IMR-90 (cell line): ENCODE measurements around the gene CFAP97D2. TPM values are rescaled to one million over a fixed set of nuclear protein-coding genes. Genes with fewer than 3 reads are reported as not detected.
"Not testable (repeated sequence)": the region's sequence is repeated elsewhere in the genome, so short reads cannot be mapped to it uniquely, and the experiment has no call there.

Experiments
- ATAC-seq: fragments of 200-7000 bp; cut with Tn5 transposase; 2 replicates; pipeline ENCODE4 v1.9.1; 2020; ENCODE audit warnings: low read depth, mild to moderate bottlenecking, moderate library complexity
- BruUV-seq: library from RNA; stranded (reverse); fragments of 400-500 nt; replicated peaks from 2 replicates; lab custom pipeline; 2021; lab: Mats Ljungman, UMichigan
- CTCF ChIA-PET: fragments of 300-600 bp; formaldehyde crosslinking; extraction: SDS; loops from one replicate; lab custom pipeline; 2021; ENCODE audit warnings: antibody characterized with exemption; lab: Yijun Ruan, JAX
- POLR2A ChIA-PET: fragments of 300-600 bp; sonication (Branson Sonifier 250); formaldehyde crosslinking; loops from one replicate; lab custom pipeline; 2022; ENCODE audit warnings: antibody characterized with exemption; ENCODE audit not compliant: unreplicated experiment; lab: Charles Lee
- DNase-seq: peaks from one replicate; pipeline ENCODE4 v3.0.0; 2013
- H2AFZ ChIP-seq: replicated peaks from 2 replicates; pipeline ENCODE3; 2013; ENCODE audit warnings: low read length, mild to moderate bottlenecking; ENCODE audit not compliant: poor library complexity
- H2AK5ac ChIP-seq: 2 replicates; pipeline ENCODE4 v1.6.1; 2013; ENCODE audit warnings: low read depth, low read length, inconsistent platforms
- H2AK9ac ChIP-seq: replicated peaks from 2 replicates; pipeline ENCODE3; 2013; ENCODE audit warnings: mild to moderate bottlenecking, low read depth, low read length, moderate library complexity; ENCODE audit not compliant: poor library complexity
- H2BK120ac ChIP-seq: 2 replicates; pipeline ENCODE4 v1.6.1; 2013; ENCODE audit warnings: low read depth, low read length, inconsistent platforms
- H2BK15ac ChIP-seq: 3 replicates; pipeline ENCODE4 v1.6.1; 2013; ENCODE audit warnings: low read depth, low read length, inconsistent platforms
- H2BK20ac ChIP-seq: 2 replicates; pipeline ENCODE4 v1.6.1; 2013; ENCODE audit warnings: low read depth, mild to moderate bottlenecking, inconsistent platforms, low read length, moderate library complexity
- H2BK5ac ChIP-seq: 2 replicates; pipeline ENCODE4 v1.6.1; 2013; ENCODE audit warnings: mild to moderate bottlenecking, low read depth, low read length, inconsistent platforms; ENCODE audit not compliant: poor library complexity, severe bottlenecking
- H3K14ac ChIP-seq: replicated peaks from 2 replicates; pipeline ENCODE4 v1.6.1; 2013; ENCODE audit warnings: low read depth, low read length, inconsistent platforms
- H3K18ac ChIP-seq: 2 replicates; pipeline ENCODE4 v1.6.1; 2013; ENCODE audit warnings: low read depth, low read length, control low read depth
- H3K23ac ChIP-seq: 2 replicates; pipeline ENCODE4 v1.6.1; 2013; ENCODE audit warnings: low read depth, low read length, inconsistent platforms
- H3K27ac ChIP-seq: 2 replicates; pipeline ENCODE4 v1.5.1; 2013; ENCODE audit warnings: mild to moderate bottlenecking, control low read depth, low read length; ENCODE audit not compliant: insufficient read depth
- H3K27me3 ChIP-seq: 2 replicates; pipeline ENCODE4 v1.6.1; 2013; ENCODE audit warnings: low read length; ENCODE audit not compliant: control insufficient read depth, insufficient read depth
- H3K36me3 ChIP-seq: 2 replicates; pipeline ENCODE4 v1.6.1; 2013; ENCODE audit warnings: low read length, mixed read lengths; ENCODE audit not compliant: control insufficient read depth, insufficient read depth
- H3K4ac ChIP-seq: 2 replicates; pipeline ENCODE4 v1.6.1; 2013; ENCODE audit warnings: low read depth, low read length, inconsistent platforms
- H3K4me1 ChIP-seq: 2 replicates; pipeline ENCODE4 v1.6.1; 2013; ENCODE audit warnings: low read length, mixed read lengths; ENCODE audit not compliant: control insufficient read depth, insufficient read depth
- H3K4me2 ChIP-seq: 2 replicates; pipeline ENCODE4 v1.6.1; 2013; ENCODE audit warnings: low read depth, mild to moderate bottlenecking, control low read depth, low read length, moderate library complexity
- H3K4me3 ChIP-seq: 2 replicates; pipeline ENCODE4 v1.5.1; 2013; ENCODE audit warnings: low read depth, mild to moderate bottlenecking, control low read depth, low read length, moderate library complexity; ENCODE audit not compliant: insufficient read depth
- H3K56ac ChIP-seq: 2 replicates; pipeline ENCODE4 v1.6.1; 2013; ENCODE audit warnings: low read length, inconsistent platforms; ENCODE audit not compliant: insufficient read depth; ENCODE audit errors: extremely low read depth
- H3K79me1 ChIP-seq, 2 experiments: 2 replicates each; pipeline ENCODE4 v1.6.1; 2013; ENCODE audit warnings: low read length in 2 of 2, inconsistent platforms in 1 of 2, low read depth in 1 of 2
- H3K9ac ChIP-seq: 2 replicates; pipeline ENCODE4 v1.6.1; 2013; ENCODE audit warnings: low read depth, low read length, control low read depth
- H3K9me1 ChIP-seq: 2 replicates; pipeline ENCODE4 v1.6.1; 2013; ENCODE audit warnings: low read length, inconsistent platforms; ENCODE audit not compliant: insufficient read depth
- H3K9me3 ChIP-seq: 2 replicates; pipeline ENCODE4 v1.6.1; 2013; ENCODE audit warnings: low read length; ENCODE audit not compliant: control insufficient read depth, insufficient read depth
- H4K20me1 ChIP-seq: 2 replicates; pipeline ENCODE4 v1.6.1; 2013; ENCODE audit warnings: low read length, inconsistent platforms; ENCODE audit not compliant: insufficient read depth
- H4K5ac ChIP-seq: 2 replicates; pipeline ENCODE4 v1.6.1; 2013; ENCODE audit warnings: mild to moderate bottlenecking, low read depth, low read length, control low read depth
- H4K8ac ChIP-seq, 2 experiments: 2 replicates each; pipeline ENCODE4 v1.6.1; 2013; ENCODE audit warnings: low read depth in 2 of 2, low read length in 2 of 2, control low read depth in 1 of 2, inconsistent platforms in 1 of 2
- H4K91ac ChIP-seq: 2 replicates; pipeline ENCODE4 v1.6.1; 2013; ENCODE audit warnings: low read depth, low read length, inconsistent platforms; ENCODE audit not compliant: insufficient read depth
- BHLHE40 ChIP-seq: fragments of 150-350 bp; IDR thresholded peaks from 2 replicates; pipeline ENCODE4 v1.6.1; 2016; ENCODE audit warnings: mild to moderate bottlenecking, low read depth, low read length
- MAFK ChIP-seq: IDR thresholded peaks from 2 replicates; pipeline ENCODE4 v1.6.1; 2012; ENCODE audit warnings: low read depth, low read length, improper control_type of control experiment
- MXI1 ChIP-seq: IDR thresholded peaks from 2 replicates; pipeline ENCODE4 v1.6.1; 2012; ENCODE audit warnings: low read depth, mild to moderate bottlenecking, low read length, moderate library complexity, borderline replicate concordance
- NFE2L2 ChIP-seq: fragments of 150-350 bp; IDR thresholded peaks from 2 replicates; pipeline ENCODE4 v1.6.1; 2016; ENCODE audit warnings: low read depth, mild to moderate bottlenecking, low read length
- RFX5 ChIP-seq: IDR thresholded peaks from 2 replicates; pipeline ENCODE4 v1.8.0; 2012; ENCODE audit warnings: low read depth, mild to moderate bottlenecking, low read length, moderate library complexity
- SMC3 ChIP-seq: fragments of 150-350 bp; IDR thresholded peaks from 2 replicates; pipeline ENCODE4 v1.6.1; 2016; ENCODE audit warnings: low read depth, mild to moderate bottlenecking, antibody characterized with exemption, low read length, moderate library complexity
- WGBS, 2 experiments: methylation state at CpG; one replicate each; pipeline versions ENCODE4 v1.1.5 to v1.1.7; 2013; ENCODE audit warnings: missing lambda C conversion rate in 2 of 2; ENCODE audit not compliant: insufficient read length in 1 of 2; ENCODE audit errors: extremely low coverage in 2 of 2; 5-methylcytosine and 5-hydroxymethylcytosine counted together
- dilution Hi-C: fragments of 300-500 bp; cut with HindIII; formaldehyde crosslinking; loops from one replicate; pipeline ENCODE4 v1.14.3; 2018; ENCODE audit warnings: low sequenced_read_pairs; ENCODE audit not compliant: unreplicated experiment
- in situ Hi-C: fragments of 300-500 bp; cut with MboI; formaldehyde crosslinking; loops from 3 replicates; pipeline ENCODE4 v1.14.3; 2019; ENCODE audit warnings: low sequenced_read_pairs, inconsistent platforms, mixed read lengths
- intact Hi-C: fragments of 100-400 bp; cut with micrococcal nuclease; formaldehyde crosslinking; loops from 2 replicates; pipeline ENCODE4 v1.10.0; 2022
- polyA plus RNA-seq, 3 experiments: library from polyadenylated mRNA; depleted of rRNA; stranded (reverse); fragments of >200 nt; gene quantifications; 2 replicates each; pipeline ENCODE4 v1.2.3, GENCODE V29; 2012; ENCODE audit warnings: low replicate concordance in 1 of 3
- total RNA-seq: library from RNA; depleted of rRNA; stranded (reverse); fragments of >200 nt; gene quantifications from 2 replicates; pipeline ENCODE4 v1.2.3, GENCODE V29; 2012
- TF ChIP-seq, protein P1 (sequence below): fragments of 150-350 bp; IDR thresholded peaks from 2 replicates; pipeline ENCODE4 v1.6.1; 2017; ENCODE audit warnings: mild to moderate bottlenecking, antibody characterized with exemption, low read length, low read depth

The CFAP97D2 gene
- total and polyA plus RNA-seq, 2 of the 4 experiments (the other 2 are of a cell fraction): not detected

DNA sequence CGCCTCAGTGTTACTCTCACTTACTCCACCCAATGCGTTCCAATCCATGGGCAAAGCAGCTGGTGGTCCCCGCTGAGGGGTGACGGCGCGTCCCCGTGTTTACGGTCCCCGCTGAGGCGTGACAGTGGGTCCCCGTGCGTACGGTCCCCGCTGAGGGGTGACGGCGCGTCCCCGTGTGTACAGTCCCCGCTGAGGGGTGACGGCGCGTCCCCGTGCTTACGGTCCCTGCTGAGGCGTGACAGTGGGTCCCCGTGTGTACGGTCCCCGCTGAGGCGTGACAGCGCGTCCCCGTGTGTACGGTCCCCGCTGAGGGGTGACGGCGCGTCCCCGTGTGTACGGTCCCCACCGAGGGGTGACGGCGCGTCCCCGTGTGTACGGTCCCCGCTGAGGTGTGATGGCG, 19.5 kb downstream of the CFAP97D2 start:
- intact Hi-C loops (no loop called here), dilution Hi-C loops (no loop called here), in situ Hi-C loops (no loop called here)
- no peaks in the 10 kb centered on the region for H3K9me3 ChIP-seq
- 96% methylated on average over 17 of the region's 47 CpGs; no CpG with 5 or more reads in 1 of the 2 experiments for WGBS, 2 experiments
- H3K79me1 ChIP-seq: no peaks in the 10 kb centered on the region
- H3K27me3 ChIP-seq: peaks cover 46% of the 10 kb centered on the region
- no peak overlapping the region for H3K18ac ChIP-seq
- H3K36me3 ChIP-seq: no peaks in the 10 kb centered on the region
- no TSS peak for BruUV-seq
- no peak overlapping the region for H3K9ac ChIP-seq
- POLR2A ChIA-PET: no interaction called here
- TF ChIP-seq MAFK (no peak), SMC3 (no peak), BHLHE40 (no peak), MXI1 (no peak), NFE2L2 (no peak), RFX5 (no peak)
- TF ChIP-seq, protein P1, sequence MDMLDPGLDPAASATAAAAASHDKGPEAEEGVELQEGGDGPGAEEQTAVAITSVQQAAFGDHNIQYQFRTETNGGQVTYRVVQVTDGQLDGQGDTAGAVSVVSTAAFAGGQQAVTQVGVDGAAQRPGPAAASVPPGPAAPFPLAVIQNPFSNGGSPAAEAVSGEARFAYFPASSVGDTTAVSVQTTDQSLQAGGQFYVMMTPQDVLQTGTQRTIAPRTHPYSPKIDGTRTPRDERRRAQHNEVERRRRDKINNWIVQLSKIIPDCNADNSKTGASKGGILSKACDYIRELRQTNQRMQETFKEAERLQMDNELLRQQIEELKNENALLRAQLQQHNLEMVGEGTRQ: no peak
- CTCF ChIA-PET: no interaction called here
- H4K91ac ChIP-seq: no peak overlapping the region
- H4K20me1 ChIP-seq: no peaks in the 10 kb centered on the region
- H3K56ac ChIP-seq: no peak overlapping the region
- no peak overlapping the region for H3K27ac ChIP-seq
- no peak overlapping the region for H3K4me2 ChIP-seq
- no peak overlapping the region for H2BK120ac ChIP-seq
- no peak overlapping the region for H2AFZ ChIP-seq
- no peak overlapping the region for H2AK9ac ChIP-seq
- H4K8ac ChIP-seq: no peak overlapping the region
- DNase-seq (no peak), ATAC-seq (no peak)
- H2BK5ac ChIP-seq: no peak overlapping the region
- no peak overlapping the region for H3K4ac ChIP-seq
- 0 out of 2 replicates have a peak, but pooled peaks cover 2% of the 10 kb centered on the region for H3K9me1 ChIP-seq
- H4K5ac ChIP-seq: no peak overlapping the region
- H3K14ac ChIP-seq: no peak overlapping the region
- H2BK20ac ChIP-seq: no peak overlapping the region
- H3K4me1 ChIP-seq: no peaks in the 10 kb centered on the region
- H2AK5ac ChIP-seq: no peak overlapping the region; the same call in 1 of the 2 replicates
- H2BK15ac ChIP-seq: no peak overlapping the region
- no peak overlapping the region for H3K4me3 ChIP-seq
- no peak overlapping the region for H3K23ac ChIP-seq

DNA sequence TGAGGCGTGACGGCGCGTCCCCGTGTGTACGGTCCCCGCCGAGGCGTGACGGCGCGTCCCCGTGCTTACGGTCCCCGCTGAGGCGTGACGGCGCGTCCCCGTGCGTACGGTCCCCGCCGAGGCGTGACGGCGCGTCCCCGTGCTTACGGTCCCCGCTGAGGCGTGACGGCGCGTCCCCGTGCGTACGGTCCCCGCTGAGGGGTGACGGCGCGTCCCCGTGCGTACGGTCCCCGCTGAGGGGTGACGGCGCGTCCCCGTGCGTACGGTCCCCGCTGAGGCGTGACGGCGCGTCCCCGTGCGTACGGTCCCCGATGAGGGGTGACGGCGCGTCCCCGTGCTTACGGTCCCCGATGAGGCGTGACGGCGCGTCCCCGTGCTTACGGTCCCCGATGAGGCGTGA, 20.5 kb downstream of the CFAP97D2 start:
- H2AFZ ChIP-seq, H2BK5ac ChIP-seq, H3K56ac ChIP-seq, H4K91ac ChIP-seq, H4K20me1 ChIP-seq, H3K9me1 ChIP-seq, DNase-seq, in situ Hi-C loops, H3K4me2 ChIP-seq, H3K4ac ChIP-seq, H3K9me3 ChIP-seq, CTCF ChIA-PET, H3K14ac ChIP-seq, H4K8ac ChIP-seq, H2BK20ac ChIP-seq, H3K27ac ChIP-seq, BruUV-seq, dilution Hi-C loops, H3K4me3 ChIP-seq, H3K4me1 ChIP-seq, ATAC-seq, H2AK5ac ChIP-seq, POLR2A ChIA-PET, intact Hi-C loops, H2BK15ac ChIP-seq, H2BK120ac ChIP-seq, H3K36me3 ChIP-seq, H2AK9ac ChIP-seq, H3K23ac ChIP-seq, H3K18ac ChIP-seq, H3K79me1 ChIP-seq, H3K9ac ChIP-seq, H4K5ac ChIP-seq: not testable (repeated sequence)
- H3K27me3 ChIP-seq: peaks cover 46% of the 10 kb centered on the region
- WGBS, 2 experiments: 53% methylated on average over 23 of the region's 75 CpGs; no CpG with 5 or more reads in 1 of the 2 experiments
